Neural cell (in vitro differentiated cells): ENCODE data around the gene CAMK2B. TPM values are rescaled to one million over a fixed set of nuclear protein-coding genes. Genes with fewer than 3 reads are reported as not detected.

ENCODE experiments used
- H2AFZ ChIP-seq: fragments of 200-600, 300-800 bp; sonication (generic), shearing (Covaris generic); 2 replicates; pipeline ENCODE4 v1.6.0; 2014; ENCODE audit warnings: low read depth, mild to moderate bottlenecking, antibody characterized with exemption, low read length, moderate library complexity
- H3F3A ChIP-seq: fragments of 200-600 bp; shearing (Covaris generic); 2 replicates; pipeline ENCODE4 v1.6.1; 2016; ENCODE audit warnings: mild to moderate bottlenecking, moderate library complexity, mixed read lengths, antibody characterized with exemption, low read length; ENCODE audit not compliant: insufficient read depth, poor library complexity, severe bottlenecking
- H3K27ac ChIP-seq: fragments of 200-600, 300-800 bp; sonication (generic), shearing (Covaris generic); 2 replicates; pipeline ENCODE4 v1.5.1; 2014; ENCODE audit warnings: mild to moderate bottlenecking, low read length, moderate library complexity
- H3K27me3 ChIP-seq: fragments of 300-800, 200-600 bp; sonication (generic), shearing (Covaris generic); 2 replicates; pipeline ENCODE4 v1.6.0; 2014; ENCODE audit warnings: mild to moderate bottlenecking, low read depth, low read length, moderate library complexity; ENCODE audit not compliant: insufficient read depth
- H3K36me3 ChIP-seq: fragments of 300-800, 200-600 bp; sonication (generic), shearing (Covaris generic); 2 replicates; pipeline ENCODE4 v1.5.1; 2014; ENCODE audit warnings: mild to moderate bottlenecking, antibody characterized with exemption, low read length, moderate library complexity; ENCODE audit not compliant: insufficient read depth
- H3K4me2 ChIP-seq: fragments of 300-800, 200-600 bp; sonication (generic), shearing (Covaris generic); 2 replicates; pipeline ENCODE4 v1.6.0; 2014; ENCODE audit warnings: mild to moderate bottlenecking, low read length
- H3K4me3 ChIP-seq: fragments of 300-800, 200-600 bp; sonication (generic), shearing (Covaris generic); 2 replicates; pipeline ENCODE4 v1.5.1; 2014; ENCODE audit warnings: mild to moderate bottlenecking, low read length, moderate library complexity
- H3K79me2 ChIP-seq: fragments of 200-600 bp; shearing (Covaris generic); replicated peaks from 2 replicates; pipeline ENCODE4 v1.6.0; 2014; ENCODE audit warnings: mild to moderate bottlenecking, low read length, moderate library complexity; ENCODE audit not compliant: insufficient read depth
- H3K9ac ChIP-seq: fragments of 300-800, 200-600 bp; sonication (generic), shearing (Covaris generic); 2 replicates; pipeline ENCODE4 v1.6.1; 2016; ENCODE audit warnings: mild to moderate bottlenecking, low read length, mixed read lengths
- H3K9me2 ChIP-seq: fragments of 200-600 bp; shearing (Covaris generic); 2 replicates; pipeline ENCODE4 v1.6.1; 2016; ENCODE audit warnings: mild to moderate bottlenecking, low read length, mixed read lengths; ENCODE audit not compliant: insufficient read depth
- H3K9me3 ChIP-seq: fragments of 200-600, 300-800 bp; sonication (generic), shearing (Covaris generic); 2 replicates; pipeline ENCODE4 v1.6.1; 2016; ENCODE audit warnings: mild to moderate bottlenecking, mixed run types, low read length, moderate library complexity, mixed read lengths
- H4K20me1 ChIP-seq: fragments of 200-600 bp; shearing (Covaris generic); 2 replicates; pipeline ENCODE4 v1.6.1; 2016; ENCODE audit warnings: mild to moderate bottlenecking, mixed run types; ENCODE audit not compliant: insufficient read depth
- EP300 ChIP-seq: fragments of 450-650 bp; conservative IDR thresholded peaks from 2 replicates; pipeline ENCODE4 v1.6.1; 2014; ENCODE audit warnings: antibody characterized with exemption, mild to moderate bottlenecking, moderate library complexity; ENCODE audit not compliant: poor library complexity, severe bottlenecking
- EZH2 ChIP-seq: fragments of 200-600, 300-800 bp; shearing (Covaris generic), sonication (generic); IDR thresholded peaks from 2 replicates; pipeline ENCODE4 v1.6.1; 2014; ENCODE audit warnings: antibody characterized with exemption, low read length, borderline replicate concordance, mild to moderate bottlenecking; ENCODE audit not compliant: insufficient read depth, poor library complexity, severe bottlenecking
- MXI1 ChIP-seq: fragments of 450-650 bp; conservative IDR thresholded peaks from 2 replicates; pipeline ENCODE4 v1.6.1; 2014; ENCODE audit warnings: antibody characterized with exemption, mild to moderate bottlenecking; ENCODE audit not compliant: poor library complexity, severe bottlenecking
- POLR2AphosphoS5 ChIP-seq: IDR thresholded peaks from 2 replicates; pipeline ENCODE4 v1.6.1; 2012
- RAD21 ChIP-seq: fragments of 450-650 bp; conservative IDR thresholded peaks from 2 replicates; pipeline ENCODE4 v1.6.1; 2014; ENCODE audit warnings: antibody characterized with exemption, mild to moderate bottlenecking, moderate library complexity
- SMC3 ChIP-seq: fragments of 450-650 bp; conservative IDR thresholded peaks from 2 replicates; pipeline ENCODE4 v1.6.1; 2014; ENCODE audit warnings: antibody characterized with exemption, mild to moderate bottlenecking, moderate library complexity; ENCODE audit not compliant: poor library complexity
- TAF1 ChIP-seq: IDR thresholded peaks from 2 replicates; pipeline ENCODE4 v1.6.1; 2012; ENCODE audit warnings: low read depth
- polyA plus RNA-seq: library from polyadenylated mRNA; depleted of rRNA; stranded (reverse); fragments of >200 nt; gene quantifications from 2 replicates; pipeline ENCODE4 v1.2.3, GENCODE V29; 2014
- TF ChIP-seq, protein P1 (sequence below): fragments of 450-650 bp; IDR thresholded peaks from 2 replicates; pipeline ENCODE4 v1.5.1; 2014; ENCODE audit warnings: antibody characterized with exemption, mild to moderate bottlenecking, moderate library complexity; ENCODE audit not compliant: poor library complexity, severe bottlenecking
- TF ChIP-seq, protein P2 (sequence below): IDR thresholded peaks from 2 replicates; pipeline ENCODE4 v1.6.1; 2012; ENCODE audit warnings: borderline replicate concordance

Gene CAMK2B
- polyA plus RNA-seq, 1 donor from 2014 or later: 67.3 TPM

DNA sequence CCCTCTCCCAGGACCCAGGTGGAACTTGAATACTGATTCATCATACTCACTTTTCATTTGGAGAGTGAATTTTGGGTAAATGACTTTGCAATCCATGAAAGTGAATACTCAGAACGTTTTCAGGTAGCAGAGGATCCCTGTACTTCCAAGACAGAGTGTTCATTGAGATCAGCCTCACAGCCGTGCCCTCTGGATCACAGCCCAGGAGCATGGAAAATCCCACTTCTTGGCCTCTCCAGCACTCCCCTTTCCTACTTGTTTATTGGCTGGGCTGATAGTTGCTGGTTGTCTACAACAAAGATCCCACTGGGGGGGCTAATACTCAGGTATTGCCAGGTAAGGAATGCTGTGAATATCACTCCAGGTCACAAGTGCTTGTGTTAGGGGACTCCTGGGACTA is 142.0 kb downstream of the CAMK2B start (continued):
- TF ChIP-seq SMC3: no peak
- no peak for TF ChIP-seq EZH2
- TF ChIP-seq POLR2AphosphoS5: no peak

DNA sequence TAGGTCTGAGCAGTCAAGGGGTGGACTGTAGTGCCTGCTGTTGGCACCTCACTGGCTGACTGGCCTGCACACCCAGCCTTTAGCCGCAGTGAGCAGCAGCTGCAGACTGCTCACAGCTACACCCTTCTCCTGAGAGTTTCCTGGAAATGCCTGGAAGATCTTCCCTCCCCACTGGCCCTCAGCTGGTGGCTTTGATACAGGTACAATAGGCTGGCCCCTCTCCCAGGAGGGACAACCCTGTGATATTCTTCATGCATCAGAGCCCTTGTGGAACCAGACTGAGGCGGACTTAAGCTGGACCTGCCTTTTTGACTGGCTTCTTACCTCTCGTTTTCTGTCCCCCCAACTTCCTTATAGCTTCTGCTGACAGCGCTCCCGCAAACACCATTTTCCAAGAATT is 142.6 kb downstream of the CAMK2B start:
- Histone ChIP-seq H3K9me2 (no peaks in the 10 kb centered on the region), H3K79me2 (no peaks in the 10 kb centered on the region), H3K36me3 (no peaks in the 10 kb centered on the region), H3K27ac (no peak overlapping the region), H3K4me2 (no peak overlapping the region), H3F3A (no peaks in the 10 kb centered on the region), H3K4me3 (no peak overlapping the region), H3K9me3 (no peaks in the 10 kb centered on the region), H4K20me1 (no peaks in the 10 kb centered on the region), H3K9ac (no peak overlapping the region), H2AFZ (no peak overlapping the region), H3K27me3 (no peaks in the 10 kb centered on the region)
- no peak for TF ChIP-seq SMC3
- TF ChIP-seq TAF1: no peak
- TF ChIP-seq EP300: no peak
- TF ChIP-seq, protein P1, sequence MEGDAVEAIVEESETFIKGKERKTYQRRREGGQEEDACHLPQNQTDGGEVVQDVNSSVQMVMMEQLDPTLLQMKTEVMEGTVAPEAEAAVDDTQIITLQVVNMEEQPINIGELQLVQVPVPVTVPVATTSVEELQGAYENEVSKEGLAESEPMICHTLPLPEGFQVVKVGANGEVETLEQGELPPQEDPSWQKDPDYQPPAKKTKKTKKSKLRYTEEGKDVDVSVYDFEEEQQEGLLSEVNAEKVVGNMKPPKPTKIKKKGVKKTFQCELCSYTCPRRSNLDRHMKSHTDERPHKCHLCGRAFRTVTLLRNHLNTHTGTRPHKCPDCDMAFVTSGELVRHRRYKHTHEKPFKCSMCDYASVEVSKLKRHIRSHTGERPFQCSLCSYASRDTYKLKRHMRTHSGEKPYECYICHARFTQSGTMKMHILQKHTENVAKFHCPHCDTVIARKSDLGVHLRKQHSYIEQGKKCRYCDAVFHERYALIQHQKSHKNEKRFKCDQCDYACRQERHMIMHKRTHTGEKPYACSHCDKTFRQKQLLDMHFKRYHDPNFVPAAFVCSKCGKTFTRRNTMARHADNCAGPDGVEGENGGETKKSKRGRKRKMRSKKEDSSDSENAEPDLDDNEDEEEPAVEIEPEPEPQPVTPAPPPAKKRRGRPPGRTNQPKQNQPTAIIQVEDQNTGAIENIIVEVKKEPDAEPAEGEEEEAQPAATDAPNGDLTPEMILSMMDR: no peak
- no peak for TF ChIP-seq EZH2
- no peak for TF ChIP-seq MXI1
- TF ChIP-seq POLR2AphosphoS5: no peak
- TF ChIP-seq, protein P2, sequence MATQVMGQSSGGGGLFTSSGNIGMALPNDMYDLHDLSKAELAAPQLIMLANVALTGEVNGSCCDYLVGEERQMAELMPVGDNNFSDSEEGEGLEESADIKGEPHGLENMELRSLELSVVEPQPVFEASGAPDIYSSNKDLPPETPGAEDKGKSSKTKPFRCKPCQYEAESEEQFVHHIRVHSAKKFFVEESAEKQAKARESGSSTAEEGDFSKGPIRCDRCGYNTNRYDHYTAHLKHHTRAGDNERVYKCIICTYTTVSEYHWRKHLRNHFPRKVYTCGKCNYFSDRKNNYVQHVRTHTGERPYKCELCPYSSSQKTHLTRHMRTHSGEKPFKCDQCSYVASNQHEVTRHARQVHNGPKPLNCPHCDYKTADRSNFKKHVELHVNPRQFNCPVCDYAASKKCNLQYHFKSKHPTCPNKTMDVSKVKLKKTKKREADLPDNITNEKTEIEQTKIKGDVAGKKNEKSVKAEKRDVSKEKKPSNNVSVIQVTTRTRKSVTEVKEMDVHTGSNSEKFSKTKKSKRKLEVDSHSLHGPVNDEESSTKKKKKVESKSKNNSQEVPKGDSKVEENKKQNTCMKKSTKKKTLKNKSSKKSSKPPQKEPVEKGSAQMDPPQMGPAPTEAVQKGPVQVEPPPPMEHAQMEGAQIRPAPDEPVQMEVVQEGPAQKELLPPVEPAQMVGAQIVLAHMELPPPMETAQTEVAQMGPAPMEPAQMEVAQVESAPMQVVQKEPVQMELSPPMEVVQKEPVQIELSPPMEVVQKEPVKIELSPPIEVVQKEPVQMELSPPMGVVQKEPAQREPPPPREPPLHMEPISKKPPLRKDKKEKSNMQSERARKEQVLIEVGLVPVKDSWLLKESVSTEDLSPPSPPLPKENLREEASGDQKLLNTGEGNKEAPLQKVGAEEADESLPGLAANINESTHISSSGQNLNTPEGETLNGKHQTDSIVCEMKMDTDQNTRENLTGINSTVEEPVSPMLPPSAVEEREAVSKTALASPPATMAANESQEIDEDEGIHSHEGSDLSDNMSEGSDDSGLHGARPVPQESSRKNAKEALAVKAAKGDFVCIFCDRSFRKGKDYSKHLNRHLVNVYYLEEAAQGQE: no peak
- TF ChIP-seq RAD21: no peak

DNA sequence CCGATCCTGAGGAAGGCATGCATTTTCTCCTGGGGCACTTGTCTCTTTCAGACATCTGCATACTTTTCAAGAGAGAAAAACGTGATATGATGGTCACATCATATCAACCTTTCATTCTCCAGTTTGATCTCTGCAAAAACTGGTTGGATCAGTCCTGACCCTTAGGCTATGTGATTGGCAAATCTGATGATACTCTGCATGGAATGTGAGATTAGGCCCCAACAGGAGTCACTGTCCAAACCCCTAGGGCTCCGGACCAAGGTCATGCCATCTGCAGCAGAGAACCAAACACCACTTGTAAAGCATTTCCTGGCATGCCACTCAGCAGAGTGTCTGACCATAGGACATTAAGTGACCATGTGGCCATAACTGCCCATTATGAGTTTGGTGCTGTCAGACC is 144.8 kb downstream of the CAMK2B start:
- Histone ChIP-seq H3K4me2 (no peak overlapping the region), H3F3A (no peaks in the 10 kb centered on the region), H3K9ac (no peak overlapping the region), H3K9me3 (no peaks in the 10 kb centered on the region), H3K79me2 (no peaks in the 10 kb centered on the region), H4K20me1 (no peaks in the 10 kb centered on the region), H3K4me3 (no peak overlapping the region), H3K36me3 (no peaks in the 10 kb centered on the region), H3K27me3 (no peaks in the 10 kb centered on the region), H3K9me2 (no peaks in the 10 kb centered on the region), H3K27ac (no peak overlapping the region), H2AFZ (no peak overlapping the region)
- TF ChIP-seq, protein P2: no peak
- TF ChIP-seq POLR2AphosphoS5: no peak
- no peak for TF ChIP-seq MXI1
- TF ChIP-seq, protein P1: no peak
- no peak for TF ChIP-seq RAD21
